GM12873 (cell line): ENCODE measurements around the gene NKAIN2.

Experiments
- CTCF ChIP-seq: IDR thresholded peaks from 2 replicates; pipeline ENCODE4 v1.5.1; 2012; ENCODE audit warnings: low read depth, mild to moderate bottlenecking, moderate library complexity, low read length, control low read depth; ENCODE audit not compliant: insufficient read depth; ENCODE audit errors: missing control alignments

The NKAIN2 gene

GRCh38 chr6:124008000-124008987 lies 204.6 kb downstream of the NKAIN2 start:
- no peak for TF ChIP-seq CTCF

- TF ChIP-seq CTCF = no peak
Measured at GRCh38 chr6:124008988-124009765, 205.5 kb downstream of the NKAIN2 start.

GRCh38 chr6:124010574-124010973 lies 206.9 kb downstream of the NKAIN2 start:
- no peak for TF ChIP-seq CTCF

- TF ChIP-seq CTCF = no peak
Measured at GRCh38 chr6:124011180-124011579, 207.5 kb downstream of the NKAIN2 start.

GRCh38 chr6:124022641-124023040 lies 219.0 kb downstream of the NKAIN2 start:
- no peak for TF ChIP-seq CTCF

- no peak for TF ChIP-seq CTCF
Measured at GRCh38 chr6:124026694-124027093, 223.0 kb downstream of the NKAIN2 start.

GRCh38 chr6:124027392-124027791 lies 223.7 kb downstream of the NKAIN2 start:
- TF ChIP-seq CTCF = no peak
